ENCODE measurements around the gene LLGL1.
A peak's percentile ranks its signal among the peaks of the same experiment; 100 is the strongest.
"Not testable (repeated sequence)": the region's sequence is repeated elsewhere in the genome, so short reads cannot be mapped to it uniquely, and the experiment has no call there.

LLGL1 gene

GRCh38 chr17:18194804-18195203 is 30.6 kb upstream of the LLGL1 start:
- DNase-seq: no peak

GRCh38 chr17:18195246-18195645 is 30.2 kb upstream of the LLGL1 start:
- no peak for DNase-seq

- DNase-seq: no peak
Measured at GRCh38 chr17:18197535-18198194, 27.8 kb upstream of the LLGL1 start.

- no peak for DNase-seq
Measured at GRCh38 chr17:18198530-18198929, 26.9 kb upstream of the LLGL1 start.

DNA sequence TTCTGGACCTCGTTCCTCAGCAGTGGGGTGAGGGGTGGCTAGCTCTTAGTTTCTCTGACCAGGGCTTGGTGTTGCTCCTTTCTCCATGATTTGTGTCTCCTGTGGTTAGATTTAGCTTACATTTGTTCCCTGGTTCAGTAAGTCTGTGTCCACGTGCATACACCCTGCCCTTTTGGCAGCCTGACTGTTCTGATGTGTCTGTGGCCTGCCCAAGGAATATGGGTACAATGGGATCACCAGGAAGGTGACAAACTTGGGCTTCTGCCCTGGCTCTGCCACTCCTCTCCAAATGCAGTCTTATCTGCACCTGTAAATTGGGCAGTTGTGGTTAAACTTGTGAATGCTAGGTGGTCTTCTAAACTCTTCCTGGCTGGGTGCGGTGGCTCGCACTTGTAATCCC is 24.3 kb upstream of the LLGL1 start:
- no peak for DNase-seq

- no peak for DNase-seq
Measured at GRCh38 chr17:18203308-18203707, 22.1 kb upstream of the LLGL1 start.

DNA sequence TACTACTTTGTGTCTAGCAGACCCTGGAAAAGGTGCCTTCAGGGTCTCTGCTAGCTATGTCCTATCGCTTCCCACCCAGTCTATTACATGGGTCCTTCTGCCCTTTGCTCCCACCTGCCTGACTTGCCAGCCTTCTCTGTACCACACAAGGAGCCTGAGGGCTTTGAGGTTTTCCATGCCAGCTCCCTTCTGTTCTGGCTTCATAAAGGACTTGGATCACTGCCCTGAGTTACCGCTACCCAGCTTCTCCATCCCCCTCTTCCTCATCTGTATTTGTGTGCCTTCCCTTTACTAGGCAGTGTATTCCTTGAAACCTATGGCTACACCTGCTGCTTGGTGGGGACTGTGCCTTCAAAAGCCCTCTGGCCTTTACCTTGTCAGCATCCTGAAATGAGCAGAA is 19.6 kb upstream of the LLGL1 start:
- no peak for DNase-seq

GRCh38 chr17:18206962-18207361 is 18.5 kb upstream of the LLGL1 start:
- DNase-seq: no peak

DNA sequence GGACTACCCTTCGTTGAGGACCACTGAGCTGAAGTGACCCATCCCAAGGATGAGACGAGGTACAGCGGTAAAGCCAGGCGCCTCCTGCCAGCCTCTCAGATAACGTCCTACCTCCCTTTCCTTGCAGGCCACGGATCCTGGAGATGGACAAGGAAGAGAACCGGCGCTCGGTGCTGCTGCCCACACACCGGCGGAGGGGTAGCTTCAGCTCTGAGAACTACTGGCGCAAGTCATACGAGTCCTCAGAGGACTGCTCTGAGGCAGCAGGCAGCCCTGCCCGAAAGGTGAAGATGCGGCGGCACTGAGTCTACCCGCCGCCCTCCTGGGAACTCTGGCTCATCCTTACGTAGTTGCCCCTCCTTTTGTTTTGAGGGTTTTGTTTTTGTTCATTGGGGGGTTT is 17.3 kb upstream of the LLGL1 start:
- no peak for DNase-seq

GRCh38 chr17:18213666-18214270 is 11.7 kb upstream of the LLGL1 start:
- no peak for DNase-seq

- not testable (repeated sequence) for DNase-seq
Measured at GRCh38 chr17:18216906-18217305, 8.5 kb upstream of the LLGL1 start.

GRCh38 chr17:18217412-18218015 is 7.9 kb upstream of the LLGL1 start:
- DNase-seq: peak; percentile 60 to 65

DNA sequence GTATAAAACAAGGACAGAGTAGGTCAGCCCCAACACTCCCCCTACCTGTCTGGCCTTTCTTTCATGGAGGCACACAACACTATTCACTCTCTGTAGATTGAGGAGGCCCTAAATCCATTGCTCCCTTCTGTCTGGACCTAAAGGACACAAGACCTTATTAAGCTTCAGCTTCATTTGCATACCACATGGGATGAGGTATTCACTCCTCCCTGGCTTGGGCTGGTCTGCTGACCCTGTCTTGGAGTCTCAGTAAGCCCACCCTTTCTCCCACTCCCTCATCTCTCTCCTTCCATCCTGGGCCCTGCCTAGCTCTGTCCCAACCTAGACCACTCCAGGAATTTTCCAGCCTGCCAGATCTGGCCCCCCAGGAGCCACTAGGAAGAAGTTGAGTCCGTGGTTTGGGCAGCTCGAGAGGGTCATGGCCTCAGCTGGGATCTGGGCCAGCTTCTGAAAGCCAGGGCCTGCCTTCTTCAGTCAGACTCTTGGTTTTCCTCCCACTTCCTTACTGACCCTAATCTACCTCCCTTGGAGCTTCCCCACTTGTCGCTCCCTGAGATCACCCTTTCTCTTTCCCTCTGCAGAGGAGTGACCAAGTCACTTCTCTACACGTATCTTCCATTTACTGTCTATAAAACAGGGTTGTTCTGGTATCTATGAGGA is 6.5 kb upstream of the LLGL1 start:
- no peak for DNase-seq

DNA sequence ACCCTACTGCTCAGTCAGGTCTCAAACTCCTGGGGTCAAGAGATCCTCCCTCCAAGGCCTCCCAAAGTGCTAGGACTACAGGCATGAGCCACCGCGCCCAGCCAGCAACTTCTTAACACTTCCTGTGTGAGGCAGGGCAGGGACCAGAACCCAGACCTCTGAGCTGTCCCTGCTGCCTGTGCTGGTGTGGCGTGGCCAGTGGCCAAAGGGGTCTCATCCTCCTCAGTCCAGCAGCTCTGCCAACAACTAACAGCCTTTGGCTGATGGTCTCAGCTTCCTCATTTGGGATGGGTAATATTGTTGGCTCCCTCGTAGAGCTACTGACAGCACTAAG is 1.4 kb upstream of the LLGL1 start:
- DNase-seq: no peak

- no peak for DNase-seq
Measured at GRCh38 chr17:18224387-18225120, 881 bp upstream of the LLGL1 start.

GRCh38 chr17:18225642-18226283 is 328 bp downstream of the LLGL1 start:
- no peak for DNase-seq

- peak; percentile 7 to 8 for DNase-seq
Measured at GRCh38 chr17:18226284-18226945, 980 bp downstream of the LLGL1 start.

- no peak for DNase-seq
Measured at GRCh38 chr17:18227635-18228034, 2.2 kb downstream of the LLGL1 start.

DNA sequence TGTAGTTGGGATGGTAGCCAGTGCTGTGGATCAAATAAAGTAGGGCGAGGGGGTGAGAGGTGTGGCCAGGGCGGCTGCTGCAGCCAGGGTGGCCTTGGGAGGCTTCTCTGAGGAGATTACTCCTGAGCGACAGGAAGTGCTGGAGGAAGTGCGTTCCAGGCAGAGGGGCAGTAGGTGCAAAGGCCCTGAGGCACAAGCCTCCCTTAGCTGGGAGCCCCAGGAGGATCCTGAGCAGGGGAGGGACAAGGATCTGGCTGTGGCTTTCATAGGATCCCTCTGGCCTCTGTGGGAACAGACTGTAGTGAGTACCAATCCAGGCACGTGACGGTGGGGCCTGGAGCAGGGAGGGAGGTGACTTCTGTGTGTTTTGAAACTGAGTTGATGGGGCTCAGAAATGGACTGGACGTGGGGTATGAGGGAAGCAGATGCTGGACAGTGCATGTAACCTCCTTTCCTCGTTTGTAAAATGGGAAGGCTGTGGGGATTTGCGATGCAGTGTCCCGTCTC is 2.8 kb downstream of the LLGL1 start:
- no peak for DNase-seq

DNA sequence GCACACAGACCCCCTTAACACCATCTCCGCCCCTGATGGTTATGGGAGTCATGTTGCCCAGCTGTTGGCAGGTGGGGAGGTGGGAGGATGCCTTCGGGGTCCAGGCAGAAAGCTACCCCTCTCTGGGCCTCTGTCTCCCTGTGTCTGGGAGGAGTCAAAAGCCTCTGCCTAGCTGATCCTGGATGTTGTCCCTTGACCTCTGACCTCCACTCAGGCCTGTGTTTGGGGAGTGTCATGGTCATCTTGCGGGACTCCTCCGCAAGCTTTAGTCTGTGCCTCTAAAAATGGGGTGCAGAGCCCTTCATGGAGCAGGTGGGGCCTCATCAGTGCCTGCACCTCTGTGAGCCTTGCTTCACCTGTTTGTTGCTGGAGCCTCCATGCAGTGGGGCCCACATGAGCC is 3.8 kb downstream of the LLGL1 start:
- no peak for DNase-seq

DNA sequence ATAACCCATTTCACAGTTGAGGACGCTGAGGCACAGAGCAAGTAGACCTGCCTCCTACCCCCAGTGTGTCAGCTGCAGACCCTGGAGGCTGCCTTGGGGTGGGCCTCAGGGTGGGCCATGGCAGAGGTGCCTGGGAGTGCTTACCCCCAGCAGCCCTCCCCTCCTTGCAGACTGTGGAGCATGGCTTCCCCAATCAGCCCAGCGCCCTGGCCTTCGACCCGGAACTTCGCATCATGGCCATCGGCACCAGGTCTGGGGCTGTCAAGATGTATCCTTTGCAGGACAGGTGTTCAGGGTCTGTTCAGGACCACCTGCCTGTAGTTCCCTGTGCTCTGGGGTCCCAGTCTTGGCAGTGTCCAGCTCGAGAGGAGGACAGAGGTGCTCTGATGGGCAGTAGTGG is 4.3 kb downstream of the LLGL1 start:
- DNase-seq: no peak
